ENCODE data around the gene RAB4A. TPM values are rescaled to one million over a fixed set of nuclear protein-coding genes. Genes with fewer than 3 reads are reported as not detected.

Gene RAB4A
- total and polyA plus RNA-seq, 2 of the 13 experiments (the other 11 are each of a cell fraction or from before 2014, with no cell fraction given), result 56.0 to 80.1 TPM

- no peak for TF ChIP-seq KDM5B (CRISPR knock-in tag; IDR thresholded peaks at IDR 0.05; ENCODE audit: borderline replicate concordance)
- TF ChIP-seq ARNT (IDR thresholded peaks at IDR 0.05), result no peak
- 0 out of 2 replicates have a peak, but pooled peaks have one; percentile 31 for TF ChIP-seq SAP130 (CRISPR knock-in tag; IDR thresholded peaks at IDR 0.05; ENCODE audit: low read depth)
- no peak for TF ChIP-seq MEIS1 (CRISPR knock-in tag; IDR thresholded peaks at IDR 0.05; ENCODE audit: borderline replicate concordance)
- TF ChIP-seq, protein P1, sequence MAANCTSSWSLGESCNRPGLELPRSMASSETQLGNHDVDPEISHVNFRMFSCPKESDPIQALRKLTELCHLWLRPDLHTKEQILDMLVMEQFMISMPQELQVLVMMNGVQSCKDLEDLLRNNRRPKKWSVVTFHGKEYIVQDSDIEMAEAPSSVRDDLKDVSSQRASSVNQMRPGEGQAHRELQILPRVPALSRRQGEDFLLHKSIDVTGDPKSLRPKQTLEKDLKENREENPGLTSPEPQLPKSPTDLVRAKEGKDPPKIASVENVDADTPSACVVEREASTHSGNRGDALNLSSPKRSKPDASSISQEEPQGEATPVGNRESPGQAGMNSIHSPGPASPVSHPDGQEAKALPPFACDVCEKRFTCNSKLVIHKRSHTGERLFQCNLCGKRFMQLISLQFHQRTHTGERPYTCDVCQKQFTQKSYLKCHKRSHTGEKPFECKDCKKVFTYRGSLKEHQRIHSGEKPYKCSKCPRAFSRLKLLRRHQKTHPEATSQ (CRISPR knock-in tag; IDR thresholded peaks at IDR 0.05; ENCODE audit: borderline replicate concordance), result no peak
- 0 out of 2 replicates have a peak, but pooled peaks have one; percentile 21 for TF ChIP-seq NR2F2 (IDR thresholded peaks at IDR 0.05; ENCODE audit: borderline replicate concordance, low read depth)
- no peak for TF ChIP-seq ZNF263 (CRISPR knock-in tag; IDR thresholded peaks at IDR 0.05)
- no peak for TF ChIP-seq ZNF773 (CRISPR knock-in tag; IDR thresholded peaks at IDR 0.05; ENCODE audit: borderline replicate concordance)
- TF ChIP-seq ZNF383 (CRISPR knock-in tag; IDR thresholded peaks at IDR 0.05; ENCODE audit: borderline replicate concordance), result no peak
- TF ChIP-seq HNF4A (CRISPR knock-in tag; IDR thresholded peaks at IDR 0.05), result 0 out of 2 replicates have a peak, but pooled peaks have one; percentile 41
- TF ChIP-seq KLF13 (CRISPR knock-in tag; IDR thresholded peaks at IDR 0.05), result no peak
- TF ChIP-seq TRAFD1 (CRISPR knock-in tag; IDR thresholded peaks at IDR 0.05; ENCODE audit: borderline replicate concordance), result no peak
- no peak for TF ChIP-seq CBFB (CRISPR knock-in tag; IDR thresholded peaks at IDR 0.05)
- no peak for TF ChIP-seq FIP1L1 (IDR thresholded peaks at IDR 0.05; ENCODE audit: borderline replicate concordance, insufficient read depth, low read depth, low read length)
- TF ChIP-seq PLSCR1 (CRISPR knock-in tag; IDR thresholded peaks at IDR 0.05; ENCODE audit: borderline replicate concordance), result no peak
- TF ChIP-seq, protein P2, sequence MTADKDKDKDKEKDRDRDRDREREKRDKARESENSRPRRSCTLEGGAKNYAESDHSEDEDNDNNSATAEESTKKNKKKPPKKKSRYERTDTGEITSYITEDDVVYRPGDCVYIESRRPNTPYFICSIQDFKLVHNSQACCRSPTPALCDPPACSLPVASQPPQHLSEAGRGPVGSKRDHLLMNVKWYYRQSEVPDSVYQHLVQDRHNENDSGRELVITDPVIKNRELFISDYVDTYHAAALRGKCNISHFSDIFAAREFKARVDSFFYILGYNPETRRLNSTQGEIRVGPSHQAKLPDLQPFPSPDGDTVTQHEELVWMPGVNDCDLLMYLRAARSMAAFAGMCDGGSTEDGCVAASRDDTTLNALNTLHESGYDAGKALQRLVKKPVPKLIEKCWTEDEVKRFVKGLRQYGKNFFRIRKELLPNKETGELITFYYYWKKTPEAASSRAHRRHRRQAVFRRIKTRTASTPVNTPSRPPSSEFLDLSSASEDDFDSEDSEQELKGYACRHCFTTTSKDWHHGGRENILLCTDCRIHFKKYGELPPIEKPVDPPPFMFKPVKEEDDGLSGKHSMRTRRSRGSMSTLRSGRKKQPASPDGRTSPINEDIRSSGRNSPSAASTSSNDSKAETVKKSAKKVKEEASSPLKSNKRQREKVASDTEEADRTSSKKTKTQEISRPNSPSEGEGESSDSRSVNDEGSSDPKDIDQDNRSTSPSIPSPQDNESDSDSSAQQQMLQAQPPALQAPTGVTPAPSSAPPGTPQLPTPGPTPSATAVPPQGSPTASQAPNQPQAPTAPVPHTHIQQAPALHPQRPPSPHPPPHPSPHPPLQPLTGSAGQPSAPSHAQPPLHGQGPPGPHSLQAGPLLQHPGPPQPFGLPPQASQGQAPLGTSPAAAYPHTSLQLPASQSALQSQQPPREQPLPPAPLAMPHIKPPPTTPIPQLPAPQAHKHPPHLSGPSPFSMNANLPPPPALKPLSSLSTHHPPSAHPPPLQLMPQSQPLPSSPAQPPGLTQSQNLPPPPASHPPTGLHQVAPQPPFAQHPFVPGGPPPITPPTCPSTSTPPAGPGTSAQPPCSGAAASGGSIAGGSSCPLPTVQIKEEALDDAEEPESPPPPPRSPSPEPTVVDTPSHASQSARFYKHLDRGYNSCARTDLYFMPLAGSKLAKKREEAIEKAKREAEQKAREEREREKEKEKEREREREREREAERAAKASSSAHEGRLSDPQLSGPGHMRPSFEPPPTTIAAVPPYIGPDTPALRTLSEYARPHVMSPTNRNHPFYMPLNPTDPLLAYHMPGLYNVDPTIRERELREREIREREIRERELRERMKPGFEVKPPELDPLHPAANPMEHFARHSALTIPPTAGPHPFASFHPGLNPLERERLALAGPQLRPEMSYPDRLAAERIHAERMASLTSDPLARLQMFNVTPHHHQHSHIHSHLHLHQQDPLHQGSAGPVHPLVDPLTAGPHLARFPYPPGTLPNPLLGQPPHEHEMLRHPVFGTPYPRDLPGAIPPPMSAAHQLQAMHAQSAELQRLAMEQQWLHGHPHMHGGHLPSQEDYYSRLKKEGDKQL (CRISPR knock-in tag; IDR thresholded peaks at IDR 0.05; ENCODE audit: low read depth), result no peak
- no peak for TF ChIP-seq GTF2F1 (IDR thresholded peaks at IDR 0.05; ENCODE audit: low read length)
- TF ChIP-seq YEATS2 (CRISPR knock-in tag; IDR thresholded peaks at IDR 0.05; ENCODE audit: borderline replicate concordance), result no peak
- no peak for TF ChIP-seq NONO (IDR thresholded peaks at IDR 0.05)
- no peak for TF ChIP-seq NONO (CRISPR knock-in tag; conservative IDR thresholded peaks at IDR 0.05)
- TF ChIP-seq RARA (CRISPR knock-in tag; IDR thresholded peaks at IDR 0.05), result peak; percentile 63
- TF ChIP-seq GFI1 (CRISPR knock-in tag; IDR thresholded peaks at IDR 0.05; ENCODE audit: borderline replicate concordance), result no peak
- no peak for TF ChIP-seq FOXP1 (IDR thresholded peaks at IDR 0.05)
- TF ChIP-seq FOXP1 (CRISPR knock-in tag; IDR thresholded peaks at IDR 0.05), result peak; percentile 7; the same call in 1 of the 2 replicates
Measured at GRCh38 chr1:229260297-229260696, 10.6 kb upstream of the RAB4A start (continued).

Measured in HepG2 (cell line).